Tracheal epithelial cell (primary cell): ENCODE results near the gene SLC9A2. TPM values are rescaled to one million over a fixed set of nuclear protein-coding genes. Genes with fewer than 3 reads are reported as not detected.

Source experiments
- total RNA-seq: library from RNA; depleted of rRNA; stranded (reverse); fragments of >200 nt; gene quantifications from 2 replicates; pipeline ENCODE4 v1.2.1, GENCODE V29; 2014

Gene SLC9A2
- total RNA-seq: under 0.01 and 1.2 TPM in 2 replicates

GRCh38 chr2:102619414-102620319, at the start of gene SLC9A2:
TSS of gene SLC9A2 (plus strand) at chr2:102619553. CDS start at chr2:102619849, 296 bp downstream.

Other genes with a start within 250 kb of the SLC9A2 start
- gene IL18RAP, start 196.4 kb upstream of the SLC9A2 start, total RNA-seq: 0.48 TPM in 1 of 2 replicates, not detected in the other
- gene SLC9A4, start 146.3 kb upstream of the SLC9A2 start, total RNA-seq: 2.7 TPM in 1 of 2 replicates, not detected in the other
- gene TMEM182, start 142.5 kb downstream of the SLC9A2 start, total RNA-seq: 3.6 and 4.3 TPM in 2 replicates